ENCODE results near the gene BRSK1.

DNA sequence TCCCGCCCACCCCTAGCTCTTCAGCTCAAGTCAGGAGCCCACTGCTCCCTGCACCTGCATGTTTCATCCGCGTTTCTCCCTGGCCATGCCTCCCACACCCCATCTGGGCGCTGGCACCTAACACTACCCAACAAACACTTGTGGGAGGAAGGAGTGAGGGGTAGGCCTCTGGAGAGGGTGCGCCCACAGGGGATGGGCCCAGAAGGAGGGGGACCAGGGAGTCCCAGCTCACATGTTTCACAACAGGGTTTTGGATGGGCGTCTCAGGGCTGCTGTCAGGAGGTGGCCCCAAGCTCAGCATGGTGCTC, 43.1 kb upstream of the BRSK1 start:
- TF ChIP-seq, protein P1, sequence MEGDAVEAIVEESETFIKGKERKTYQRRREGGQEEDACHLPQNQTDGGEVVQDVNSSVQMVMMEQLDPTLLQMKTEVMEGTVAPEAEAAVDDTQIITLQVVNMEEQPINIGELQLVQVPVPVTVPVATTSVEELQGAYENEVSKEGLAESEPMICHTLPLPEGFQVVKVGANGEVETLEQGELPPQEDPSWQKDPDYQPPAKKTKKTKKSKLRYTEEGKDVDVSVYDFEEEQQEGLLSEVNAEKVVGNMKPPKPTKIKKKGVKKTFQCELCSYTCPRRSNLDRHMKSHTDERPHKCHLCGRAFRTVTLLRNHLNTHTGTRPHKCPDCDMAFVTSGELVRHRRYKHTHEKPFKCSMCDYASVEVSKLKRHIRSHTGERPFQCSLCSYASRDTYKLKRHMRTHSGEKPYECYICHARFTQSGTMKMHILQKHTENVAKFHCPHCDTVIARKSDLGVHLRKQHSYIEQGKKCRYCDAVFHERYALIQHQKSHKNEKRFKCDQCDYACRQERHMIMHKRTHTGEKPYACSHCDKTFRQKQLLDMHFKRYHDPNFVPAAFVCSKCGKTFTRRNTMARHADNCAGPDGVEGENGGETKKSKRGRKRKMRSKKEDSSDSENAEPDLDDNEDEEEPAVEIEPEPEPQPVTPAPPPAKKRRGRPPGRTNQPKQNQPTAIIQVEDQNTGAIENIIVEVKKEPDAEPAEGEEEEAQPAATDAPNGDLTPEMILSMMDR (IDR thresholded peaks at IDR 0.05; ENCODE audit: borderline replicate concordance, extremely low read depth, low read length, poor library complexity, severe bottlenecking), result no peak
- no peak for TF ChIP-seq EZH2 (IDR thresholded peaks at IDR 0.05; ENCODE audit: borderline replicate concordance, low read depth, low read length, severe bottlenecking)
